ENCODE data around the gene CBLB.

CBLB gene

GRCh38 chr3:105791131-105791530 lies 77.7 kb downstream of the CBLB start:
- no peak for DNase-seq (ENCODE audit: low spot score)
- in situ Hi-C loops (cut with MboI; ENCODE audit: low pct_unique_long_range_greater_than_20kb, low sequenced_read_pairs, unreplicated experiment): no loop called here
- no peak for TF ChIP-seq CTCF (IDR thresholded peaks at IDR 0.05; ENCODE audit: extremely low read depth, insufficient read depth, missing control alignments)

- no peak for TF ChIP-seq CTCF (IDR thresholded peaks at IDR 0.05; ENCODE audit: extremely low read depth, insufficient read depth, missing control alignments)
- no peak for DNase-seq (ENCODE audit: low spot score)
- in situ Hi-C loops (cut with MboI; ENCODE audit: low pct_unique_long_range_greater_than_20kb, low sequenced_read_pairs, unreplicated experiment): no loop called here
These were observed 78.3 kb downstream of the CBLB start for GRCh38 chr3:105790534-105790933.

- in situ Hi-C loops (cut with MboI; ENCODE audit: low pct_unique_long_range_greater_than_20kb, low sequenced_read_pairs, unreplicated experiment): no loop called here
- no peak for TF ChIP-seq CTCF (IDR thresholded peaks at IDR 0.05; ENCODE audit: extremely low read depth, insufficient read depth, missing control alignments)
These were observed 80.2 kb downstream of the CBLB start for GRCh38 chr3:105788593-105788992.

GRCh38 chr3:105787453-105787852 lies 81.4 kb downstream of the CBLB start:
- in situ Hi-C loops (cut with MboI; ENCODE audit: low pct_unique_long_range_greater_than_20kb, low sequenced_read_pairs, unreplicated experiment): no loop called here
- DNase-seq (ENCODE audit: low spot score): no peak
- TF ChIP-seq CTCF (IDR thresholded peaks at IDR 0.05; ENCODE audit: extremely low read depth, insufficient read depth, missing control alignments): no peak

More at GRCh38 chr3:105788593-105788992, 80.2 kb downstream of the CBLB start:
- no peak for DNase-seq (ENCODE audit: low spot score)

GRCh38 chr3:105786990-105787389 lies 81.8 kb downstream of the CBLB start:
- DNase-seq (ENCODE audit: low spot score): no peak
- no peak for TF ChIP-seq CTCF (IDR thresholded peaks at IDR 0.05; ENCODE audit: extremely low read depth, insufficient read depth, missing control alignments)
- in situ Hi-C loops (cut with MboI; ENCODE audit: low pct_unique_long_range_greater_than_20kb, low sequenced_read_pairs, unreplicated experiment): no loop called here

- in situ Hi-C loops (cut with MboI; ENCODE audit: low pct_unique_long_range_greater_than_20kb, low sequenced_read_pairs, unreplicated experiment): no loop called here
- DNase-seq (ENCODE audit: low spot score): no peak
- TF ChIP-seq CTCF (IDR thresholded peaks at IDR 0.05; ENCODE audit: extremely low read depth, insufficient read depth, missing control alignments): no peak
These were observed 82.6 kb downstream of the CBLB start for GRCh38 chr3:105786241-105786640.

GRCh38 chr3:105785803-105786202 lies 83.0 kb downstream of the CBLB start:
- in situ Hi-C loops (cut with MboI; ENCODE audit: low pct_unique_long_range_greater_than_20kb, low sequenced_read_pairs, unreplicated experiment): no loop called here
- no peak for TF ChIP-seq CTCF (IDR thresholded peaks at IDR 0.05; ENCODE audit: extremely low read depth, insufficient read depth, missing control alignments)
- no peak for DNase-seq (ENCODE audit: low spot score)
